GM18519 (cell line): ENCODE data around the gene IFNLR1.

Source experiments
- ATAC-seq: cut with Tn5 transposase; IDR thresholded peaks from one replicate; pipeline ENCODE4 v1.9.1; 2021; ENCODE audit warnings: mild to moderate bottlenecking, moderate library complexity; ENCODE audit not compliant: unreplicated experiment, low FRiP score

IFNLR1 gene

GRCh38 chr1:24152631-24153494 lies 34.2 kb downstream of the IFNLR1 start:
- ATAC-seq: no peak

DNA sequence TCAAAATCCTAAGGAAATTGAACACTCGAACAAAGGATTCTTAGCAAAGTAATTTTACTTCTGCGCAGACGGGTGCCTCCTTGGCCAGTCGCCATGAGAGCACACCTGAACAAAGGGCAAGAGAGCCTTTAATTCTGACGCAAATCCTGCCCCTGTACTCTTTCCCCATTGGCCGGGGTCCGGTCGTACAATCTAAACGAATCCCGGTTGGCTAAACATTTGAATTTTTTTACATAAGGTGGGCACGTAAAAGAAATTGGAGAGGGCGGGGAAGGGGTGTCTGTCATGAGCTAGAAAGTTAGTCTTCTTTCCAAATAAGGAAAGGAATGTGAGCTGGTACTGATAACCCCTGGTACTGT lies 35.9 kb downstream of the IFNLR1 start:
- no peak for ATAC-seq

- ATAC-seq: no peak
These were observed 36.6 kb downstream of the IFNLR1 start for GRCh38 chr1:24150234-24151174.

- ATAC-seq: no peak
These were observed 37.2 kb downstream of the IFNLR1 start for GRCh38 chr1:24149866-24150233.

DNA sequence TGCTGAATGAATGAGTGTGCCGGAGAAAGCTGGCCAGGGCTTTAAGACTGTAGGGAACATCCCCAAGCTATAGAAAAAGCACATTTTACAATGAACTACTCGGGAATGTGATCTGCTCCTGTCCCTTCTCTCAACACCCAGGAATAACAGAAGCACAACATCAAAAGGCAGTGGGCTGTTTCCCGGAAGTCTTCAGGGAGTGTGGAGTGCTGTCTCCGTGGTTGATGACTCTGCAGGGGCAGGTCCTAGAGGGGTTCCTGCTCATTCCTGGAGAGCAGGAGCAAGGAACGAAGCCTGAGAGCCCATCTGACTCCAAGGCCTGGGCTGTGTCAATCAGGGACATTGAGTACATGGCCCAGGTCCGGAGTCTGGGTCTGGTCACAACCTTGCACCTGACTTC lies 39.3 kb downstream of the IFNLR1 start:
- no peak for ATAC-seq

- ATAC-seq: no peak
These were observed 39.9 kb downstream of the IFNLR1 start for GRCh38 chr1:24147194-24147593.

DNA sequence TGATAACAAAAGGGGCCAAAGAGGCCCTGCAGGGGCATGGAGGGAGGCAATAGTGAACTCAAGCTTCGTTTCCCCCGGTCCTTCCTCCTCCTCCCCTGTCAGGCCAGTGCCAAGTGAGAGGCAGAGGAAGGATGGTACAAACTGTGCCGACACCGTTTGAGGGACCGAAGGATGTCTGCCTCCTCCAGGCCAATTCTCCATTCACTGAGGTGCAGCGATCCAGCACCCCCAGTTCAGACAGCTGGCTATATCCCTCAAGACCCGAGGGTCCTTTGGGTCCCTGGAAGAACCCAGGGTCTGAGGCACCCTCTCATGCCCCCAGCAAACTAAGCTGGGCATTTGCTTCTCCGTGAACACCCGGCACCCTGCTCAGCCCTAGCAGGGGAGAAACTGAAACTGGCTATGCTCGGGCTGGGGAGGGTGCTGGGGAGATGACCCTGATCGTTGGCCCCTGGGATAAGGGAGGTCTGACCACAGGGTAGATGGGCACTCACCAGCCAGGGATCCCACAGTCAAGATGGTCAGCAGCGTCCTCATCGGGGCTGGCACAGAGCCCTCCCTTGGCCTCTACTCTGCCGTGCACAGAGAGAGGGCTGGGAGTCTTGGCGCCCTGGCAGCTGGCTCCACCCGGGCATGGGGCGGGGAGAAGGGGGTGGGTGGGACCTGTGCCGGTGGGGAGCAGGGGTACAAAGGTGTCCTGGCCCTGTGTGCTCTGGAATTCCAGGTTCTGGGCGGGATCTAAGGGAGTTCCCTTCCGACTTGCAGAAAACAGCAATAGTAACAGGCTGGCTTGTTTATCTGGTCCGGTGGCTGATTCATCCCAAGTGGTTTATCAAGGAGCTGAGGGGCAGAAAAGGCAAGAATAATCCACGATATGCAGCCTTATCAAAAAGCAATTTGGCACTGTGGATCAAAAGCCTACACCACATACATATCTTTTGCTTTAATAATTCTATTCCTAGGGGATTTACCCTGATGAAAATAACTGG lies 44.2 kb downstream of the IFNLR1 start, which contains the start of gene IL22RA1:
IL22RA1 (minus strand) TSS at position 595 of the 989 bp plus-strand sequence; CDS start at position 537, 58 bp downstream.
- no peak for ATAC-seq

DNA sequence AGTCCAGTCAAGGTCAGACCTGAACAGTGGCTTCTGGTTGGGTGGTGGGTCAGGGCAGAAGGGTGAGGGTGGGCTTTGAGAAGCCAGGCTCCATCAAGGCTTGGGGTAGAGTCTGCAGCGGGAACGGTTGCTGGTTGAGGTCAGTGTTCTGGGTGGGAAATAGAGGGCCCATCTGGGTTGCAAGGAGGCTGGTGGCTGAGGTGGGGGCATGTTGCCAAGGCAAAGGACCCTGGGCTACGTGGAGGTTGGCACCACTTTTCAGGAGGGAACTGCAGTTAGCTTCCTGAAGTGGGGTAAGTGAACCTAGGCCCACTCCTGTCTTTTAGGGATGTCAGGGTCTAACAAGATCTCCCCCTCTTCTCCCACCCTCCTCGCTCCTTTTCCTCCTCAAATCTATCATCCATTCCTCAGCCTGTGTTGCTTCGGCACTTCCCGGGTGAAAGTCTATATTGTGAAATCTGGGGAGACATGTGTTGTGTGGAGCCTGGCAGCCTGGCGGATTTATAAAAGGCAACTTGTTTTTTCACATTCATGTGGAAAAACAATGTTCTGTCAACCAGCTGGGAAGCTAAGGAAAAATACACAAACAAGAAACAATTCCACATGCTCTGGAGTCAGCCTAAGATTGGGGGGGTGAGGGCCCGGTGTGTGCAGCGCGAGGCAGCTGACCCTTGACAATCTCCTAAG lies 45.6 kb downstream of the IFNLR1 start:
- ATAC-seq: no peak

GRCh38 chr1:24140741-24141181 lies 46.3 kb downstream of the IFNLR1 start:
- ATAC-seq: no peak

GRCh38 chr1:24139841-24140425 lies 47.2 kb downstream of the IFNLR1 start:
- ATAC-seq: no peak

GRCh38 chr1:24139222-24139489 lies 47.9 kb downstream of the IFNLR1 start:
- no peak for ATAC-seq

GRCh38 chr1:24138476-24139221 lies 48.4 kb downstream of the IFNLR1 start:
- ATAC-seq: no peak

DNA sequence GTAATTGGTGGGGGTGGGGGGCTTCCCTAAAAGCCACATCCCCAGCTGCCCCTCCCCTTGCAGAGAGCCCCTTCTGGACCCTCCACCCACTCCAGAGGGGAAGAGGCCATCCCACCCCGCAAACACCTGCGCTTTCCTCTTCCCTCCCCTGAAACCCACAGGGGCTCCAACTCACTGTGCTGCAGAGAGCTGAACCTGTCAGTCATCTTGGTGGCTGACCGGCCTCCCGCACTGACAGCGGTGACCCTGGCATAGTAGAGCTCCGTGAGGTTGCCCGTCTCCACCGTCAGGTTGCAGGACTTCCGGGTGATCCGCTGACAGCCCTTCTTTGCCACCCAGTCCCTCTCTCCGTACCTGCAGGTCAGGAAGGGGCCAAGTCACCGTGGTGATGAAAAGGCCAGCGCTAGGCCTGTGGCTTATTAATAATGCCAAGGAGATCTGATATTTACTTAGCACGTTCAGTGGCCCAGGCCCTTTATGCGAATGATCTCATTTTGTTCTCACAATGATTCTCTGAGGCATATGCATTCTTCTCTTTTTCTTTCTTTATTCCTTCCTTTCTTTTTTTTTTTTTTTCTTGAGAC lies 50.0 kb downstream of the IFNLR1 start:
- ATAC-seq: no peak

- no peak for ATAC-seq
These were observed 52.7 kb downstream of the IFNLR1 start for GRCh38 chr1:24134376-24134775.

DNA sequence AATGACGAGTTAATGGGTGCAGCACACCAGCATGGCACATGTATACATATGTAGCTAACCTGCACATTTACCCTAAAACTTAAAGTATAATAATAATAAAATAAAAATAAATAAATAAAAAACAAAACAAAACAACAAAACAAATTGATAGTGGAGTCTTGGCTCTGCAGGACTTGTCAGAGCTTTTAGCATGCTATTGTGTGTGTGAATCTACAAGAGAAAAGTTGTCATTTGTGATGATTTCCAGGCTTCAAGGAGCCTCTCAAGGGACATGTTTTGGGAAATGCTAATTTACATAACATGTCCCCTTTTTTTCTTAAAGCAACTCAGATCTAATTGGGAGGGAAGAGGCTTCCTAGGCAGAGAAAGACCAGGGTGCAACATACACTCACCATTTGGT lies 53.3 kb downstream of the IFNLR1 start:
- ATAC-seq: no peak

- no peak for ATAC-seq
These were observed 56.7 kb downstream of the IFNLR1 start for GRCh38 chr1:24130385-24130784.

DNA sequence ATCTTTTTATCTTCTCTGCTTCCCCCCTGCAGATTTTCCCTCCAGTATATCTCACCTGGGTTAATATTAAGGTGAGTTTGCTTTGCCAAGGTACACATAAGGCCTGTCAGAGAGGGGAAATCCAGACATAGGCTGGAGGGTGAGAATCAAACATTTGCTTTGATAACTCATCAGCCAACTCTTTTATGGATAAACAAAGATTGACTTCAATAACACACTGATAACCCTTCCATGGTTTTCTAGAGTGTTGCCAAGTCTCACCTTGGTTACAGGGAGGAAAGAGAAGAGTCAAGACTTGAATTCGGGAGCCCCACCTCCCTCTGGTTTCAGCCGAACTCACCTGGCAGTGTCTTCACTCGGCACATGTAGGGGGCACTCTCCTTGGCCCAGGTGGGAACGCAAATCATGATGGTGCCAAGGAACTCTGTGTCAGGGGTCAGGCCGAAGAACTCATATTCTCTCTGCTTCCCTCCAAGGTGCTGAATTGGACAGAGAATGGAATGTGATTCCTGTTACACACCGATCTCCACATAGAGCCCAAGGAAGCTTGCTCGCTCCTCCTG lies 59.2 kb downstream of the IFNLR1 start:
- no peak for ATAC-seq

DNA sequence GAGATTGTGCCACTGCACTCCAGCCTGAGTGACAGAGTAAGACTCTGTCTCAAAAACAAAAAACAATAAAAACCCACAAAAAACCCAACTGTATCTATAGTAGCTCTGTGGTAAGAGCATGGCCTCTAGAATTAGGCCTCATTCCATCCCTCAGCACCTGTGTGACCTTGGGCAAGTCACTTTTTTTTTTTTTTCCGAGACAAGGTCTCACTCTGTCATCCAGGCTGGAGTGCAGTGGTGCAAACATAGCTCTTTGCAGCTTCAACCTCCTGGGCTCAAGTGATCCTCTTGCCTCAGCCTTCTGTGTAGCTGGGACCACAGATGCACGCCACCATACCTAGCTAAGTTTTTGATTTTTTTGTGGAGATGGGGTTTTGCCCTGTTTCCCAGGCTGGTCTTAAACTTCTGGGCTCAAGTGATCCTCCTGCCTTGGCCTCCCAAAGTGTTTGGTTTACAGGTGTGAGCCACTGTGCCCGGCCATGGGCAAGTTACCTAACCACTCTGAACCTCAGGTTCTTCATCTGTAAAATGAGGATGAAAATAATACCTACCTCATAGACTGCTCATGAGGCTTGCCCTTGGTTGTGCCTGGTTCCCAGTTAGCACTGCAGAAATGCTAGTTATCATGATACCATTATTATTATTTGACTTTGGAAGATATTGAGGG lies 59.8 kb downstream of the IFNLR1 start:
- ATAC-seq: no peak
